HS-27A (cell line): ENCODE data around the gene SLC43A1.
"Not testable (repeated sequence)": the region's sequence is repeated elsewhere in the genome, so short reads cannot be mapped to it uniquely, and the experiment has no call there.

Experiments
- DNase-seq: peaks from one replicate; pipeline ENCODE4 v3.0.0-alpha.2; 2012; ENCODE audit warnings: low read depth, missing footprints

SLC43A1 gene

DNA sequence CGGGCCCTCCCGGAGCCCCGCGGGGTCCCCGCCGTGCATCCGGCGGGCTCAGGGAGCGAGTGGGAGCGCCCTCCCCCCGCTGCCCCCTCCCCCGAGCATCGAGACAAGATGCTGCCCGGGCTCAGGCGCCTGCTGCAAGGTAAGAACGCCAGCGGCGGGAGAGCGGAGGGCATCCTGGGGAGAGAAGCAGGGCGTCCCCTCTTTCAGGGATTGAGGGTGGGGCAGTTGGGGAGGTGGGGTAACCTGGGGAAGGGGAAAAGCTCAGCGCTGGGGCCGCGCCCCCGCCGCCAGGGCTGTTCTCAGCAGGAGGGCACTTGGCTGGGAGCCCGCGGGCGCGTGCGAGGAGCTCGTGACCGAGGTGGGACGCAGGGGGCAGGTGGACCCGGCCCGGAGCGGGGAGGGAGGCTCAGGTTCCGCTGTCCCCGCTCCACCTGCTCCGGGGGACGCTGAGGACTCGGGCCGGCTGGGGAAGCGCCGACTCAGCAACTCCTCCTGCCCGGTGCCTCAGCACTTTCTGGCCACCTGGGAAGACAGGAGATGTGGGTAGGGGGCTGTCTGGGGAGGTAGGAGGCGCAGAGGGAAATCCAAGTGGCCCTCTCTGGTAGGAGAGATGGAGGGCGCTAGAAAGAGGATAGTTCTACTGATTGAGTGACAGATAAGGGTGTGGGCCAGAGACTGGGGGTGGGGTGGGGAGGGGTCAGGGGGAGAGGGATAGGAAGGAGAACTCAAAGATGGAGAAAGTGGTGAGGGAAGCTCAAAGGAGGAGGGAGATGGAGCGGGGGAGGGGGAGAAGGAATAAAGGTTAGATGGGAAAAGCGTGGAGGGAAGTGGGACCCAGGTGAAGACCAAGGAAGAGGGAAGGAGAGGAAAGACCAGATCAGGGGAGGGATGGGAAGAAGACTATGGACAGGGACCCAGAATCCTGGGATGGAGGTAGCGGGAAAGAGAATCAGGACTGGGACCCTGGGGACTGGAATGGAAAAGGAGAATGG, 54.4 kb downstream of the SLC43A1 start:
- DNase-seq: no peak

DNA sequence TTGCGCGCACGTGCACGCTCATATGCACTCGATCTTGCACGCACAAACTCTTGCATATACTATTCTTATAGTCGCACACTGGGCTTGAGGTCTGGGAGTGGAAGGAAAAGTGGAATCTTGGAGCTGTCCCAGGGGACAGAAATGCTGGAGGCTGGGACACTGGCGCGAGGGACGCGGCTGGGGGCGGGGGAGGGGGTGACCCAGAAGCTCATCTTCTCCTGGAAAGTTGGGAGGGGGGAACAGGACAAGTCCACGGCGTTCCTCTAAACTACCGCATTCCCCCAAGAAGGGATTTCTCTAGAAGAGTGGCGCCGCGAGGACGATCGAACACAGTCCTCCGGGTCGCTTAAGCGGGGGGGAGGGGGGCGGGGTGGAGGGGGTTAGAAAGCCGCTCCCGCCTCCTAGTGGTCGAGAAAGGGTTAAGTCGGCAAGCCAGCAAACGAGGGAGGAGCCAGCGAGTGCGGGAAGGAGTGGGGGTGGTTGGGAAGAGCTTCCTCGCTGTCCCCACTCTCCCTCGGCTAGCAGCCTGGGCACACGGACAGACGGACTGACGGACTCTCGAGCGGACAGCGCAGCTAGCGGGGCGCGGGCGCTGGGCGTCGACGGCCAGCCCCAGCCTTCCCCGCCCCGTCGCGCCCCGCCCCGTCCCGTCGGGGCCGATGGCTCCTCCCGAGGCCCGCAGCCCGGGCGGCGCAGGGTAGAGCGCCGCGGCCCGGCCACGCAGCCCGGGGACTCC, 55.3 kb downstream of the SLC43A1 start, which contains the start of gene RTN4RL2:
RTN4RL2 (plus strand) TSS at position 507 of the 736 bp plus-strand sequence. CDS start 338 bp downstream, outside the sequence.
- DNase-seq: no peak

DNA sequence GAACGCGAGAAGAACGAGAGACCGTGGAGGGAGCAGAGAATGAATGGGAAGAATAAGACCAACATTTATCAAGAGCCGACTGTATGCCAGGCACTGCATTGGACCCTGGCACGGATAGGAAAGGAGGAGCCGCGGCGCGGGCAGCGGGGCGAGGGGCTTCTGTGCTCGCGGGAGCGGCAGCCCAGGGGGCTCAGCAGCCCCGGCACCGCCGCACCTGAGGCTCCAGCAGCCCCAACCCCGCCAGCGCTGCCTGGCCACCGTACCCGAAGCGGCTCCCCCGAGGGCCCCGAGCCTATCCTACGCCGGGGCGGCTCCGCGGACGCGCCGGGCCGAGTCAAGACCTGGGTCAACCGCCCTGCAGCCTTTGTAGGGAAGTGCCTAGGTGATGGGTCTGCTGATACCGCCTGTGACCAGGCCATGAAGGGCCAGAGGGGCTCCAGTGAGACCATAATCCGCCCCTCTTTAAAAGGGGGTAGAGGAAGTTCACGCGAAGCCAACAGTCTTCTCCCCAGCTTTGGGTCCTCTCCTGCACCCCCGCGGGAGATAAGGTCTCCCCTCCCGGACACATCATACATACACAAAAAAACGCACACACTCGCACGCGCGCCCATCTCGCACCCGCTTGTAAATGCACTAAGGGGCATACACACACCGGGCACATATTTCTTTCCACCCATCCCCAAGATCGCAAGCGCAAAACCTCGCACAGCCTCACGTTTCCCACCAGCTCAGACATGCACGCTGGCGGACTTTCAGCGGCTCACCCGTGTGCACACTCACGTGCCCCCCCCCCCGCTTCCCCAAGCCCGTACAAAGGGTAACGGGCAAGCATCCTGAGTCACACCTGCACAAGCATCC, 56.1 kb downstream of the SLC43A1 start:
- no peak for DNase-seq

DNA sequence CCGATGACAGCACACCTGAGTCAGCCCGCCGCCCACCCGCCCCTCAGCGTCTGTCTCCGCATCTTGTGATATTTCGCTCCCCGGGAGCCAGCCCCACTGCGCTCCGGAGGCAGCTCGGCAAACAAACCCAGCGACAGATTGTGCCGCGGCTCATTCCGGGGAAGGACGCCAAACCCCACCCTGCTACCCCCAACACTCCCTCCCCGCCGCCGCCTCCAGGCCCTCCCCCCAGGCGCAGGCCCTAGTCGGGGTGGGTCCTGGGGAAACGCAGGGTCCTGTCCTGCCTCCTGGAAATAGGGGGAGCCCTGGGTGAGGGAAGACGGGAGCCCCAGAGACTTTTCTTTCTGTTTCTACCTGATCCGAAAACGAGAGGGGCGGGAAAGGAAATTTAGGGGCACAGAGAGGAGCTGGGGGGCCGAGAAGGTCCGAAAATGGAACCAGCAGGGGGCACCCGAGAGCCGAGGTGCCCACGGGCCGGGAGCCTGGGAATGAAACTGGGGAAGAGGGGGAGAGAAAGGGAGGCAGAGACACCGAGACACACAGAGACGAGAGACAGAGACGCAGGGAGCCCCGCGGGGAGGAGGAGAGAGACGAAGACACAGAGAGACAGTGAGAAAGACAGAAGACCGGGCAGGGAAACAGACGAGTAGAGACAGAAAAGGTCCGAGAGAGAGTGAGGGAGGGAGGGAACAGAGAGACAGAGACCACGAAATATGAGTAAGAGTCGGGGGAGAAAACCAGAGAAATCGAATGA, 56.9 kb downstream of the SLC43A1 start:
- DNase-seq: no peak

DNA sequence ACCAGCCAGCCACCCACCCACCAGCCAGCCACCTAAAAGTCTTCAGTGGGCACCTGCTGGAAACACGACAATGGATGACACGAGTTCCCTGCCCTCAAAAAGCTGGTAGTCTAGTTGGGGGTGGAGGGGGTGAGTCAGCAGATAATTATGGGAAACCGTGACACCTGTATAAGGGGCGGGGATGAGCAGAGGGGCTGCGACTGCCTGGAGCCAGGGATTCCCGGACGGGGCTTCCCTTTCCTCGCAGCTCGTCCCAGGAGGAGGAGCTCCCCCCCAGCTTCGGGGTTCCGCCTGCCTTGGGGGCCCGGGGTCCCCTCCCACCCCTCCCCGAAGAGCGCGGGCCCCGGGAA, 57.5 kb downstream of the SLC43A1 start:
- no peak for DNase-seq

DNA sequence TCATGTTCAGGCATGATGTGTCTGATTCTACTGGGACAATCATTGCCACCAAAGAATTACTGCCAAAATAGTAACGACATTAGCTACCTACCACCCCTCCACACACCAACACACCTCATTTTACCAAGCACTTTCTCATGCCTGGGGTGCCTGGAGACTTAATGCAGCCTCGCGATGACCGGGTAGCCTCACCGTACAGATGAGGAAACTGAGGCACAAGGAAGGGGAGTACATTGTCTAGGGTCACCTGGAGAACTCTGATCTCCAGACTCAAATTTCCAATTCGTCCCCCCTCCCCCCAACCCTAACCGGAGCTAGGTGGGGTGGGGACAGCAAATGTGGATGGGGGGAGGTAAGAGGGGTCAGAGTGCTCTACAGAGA, 57.9 kb downstream of the SLC43A1 start:
- DNase-seq: no peak

DNA sequence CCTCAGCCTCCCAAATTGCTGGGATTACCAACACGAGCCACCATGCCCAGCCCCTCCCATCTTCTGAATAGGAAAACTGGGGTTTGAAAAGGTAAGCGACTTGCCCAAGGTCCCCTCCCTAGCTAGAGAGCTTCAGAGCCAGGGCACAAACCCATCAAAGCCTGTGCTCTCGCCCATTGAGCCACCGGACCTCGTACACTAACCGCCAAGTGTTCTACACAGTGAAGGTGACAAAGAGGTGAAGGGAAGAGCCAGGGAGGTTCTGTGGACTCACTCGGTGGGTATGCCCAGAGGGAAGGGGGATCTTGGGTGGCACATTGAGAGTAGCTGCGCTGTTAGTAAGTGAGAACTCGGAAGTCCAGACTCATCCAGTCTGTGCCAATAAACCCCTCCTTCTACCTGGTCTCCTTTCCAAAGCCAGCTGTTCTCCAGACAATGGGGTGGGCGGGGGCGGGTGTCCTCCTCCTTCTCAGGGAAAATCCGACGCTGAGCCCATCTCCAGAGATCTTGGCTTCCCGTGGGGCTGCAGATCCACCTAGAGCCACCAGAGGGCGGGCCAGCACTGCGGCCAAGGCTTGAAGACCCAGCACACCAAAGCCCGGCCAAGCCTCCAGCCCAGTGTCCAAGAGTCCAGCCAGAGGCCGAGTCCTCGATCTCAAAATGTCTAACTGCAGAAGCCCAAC, 58.4 kb downstream of the SLC43A1 start:
- DNase-seq: peak; percentile 61

DNA sequence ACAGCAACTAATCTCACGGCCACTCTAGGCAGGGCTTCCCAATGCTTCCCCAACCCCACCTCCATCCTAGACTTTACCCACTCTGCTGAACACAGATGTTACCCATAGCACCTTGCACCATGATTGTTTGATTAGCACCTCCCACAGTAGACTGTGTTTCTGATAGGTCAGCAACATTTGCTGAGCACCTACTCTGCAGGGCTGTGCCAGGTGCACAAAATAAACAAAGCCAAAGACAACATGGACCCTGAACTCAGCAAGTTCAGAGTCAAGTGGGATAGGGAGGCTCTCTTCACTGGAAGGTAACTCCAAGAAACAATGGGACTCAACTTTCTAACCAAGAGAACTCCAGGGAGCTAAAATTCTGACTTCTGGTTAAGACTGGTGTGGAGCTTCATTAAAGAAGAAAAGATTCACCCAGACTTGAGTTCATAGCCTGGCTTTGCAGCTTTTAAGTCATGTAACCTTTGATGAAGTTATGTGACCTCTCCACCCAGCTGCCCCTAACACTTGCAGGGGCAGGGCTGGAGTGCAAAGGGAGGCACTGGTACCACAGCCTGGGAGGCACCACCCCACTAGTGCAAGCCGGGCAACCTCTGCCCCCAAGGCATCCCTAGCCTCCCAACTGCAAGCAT, 61.8 kb downstream of the SLC43A1 start:
- DNase-seq: no peak

DNA sequence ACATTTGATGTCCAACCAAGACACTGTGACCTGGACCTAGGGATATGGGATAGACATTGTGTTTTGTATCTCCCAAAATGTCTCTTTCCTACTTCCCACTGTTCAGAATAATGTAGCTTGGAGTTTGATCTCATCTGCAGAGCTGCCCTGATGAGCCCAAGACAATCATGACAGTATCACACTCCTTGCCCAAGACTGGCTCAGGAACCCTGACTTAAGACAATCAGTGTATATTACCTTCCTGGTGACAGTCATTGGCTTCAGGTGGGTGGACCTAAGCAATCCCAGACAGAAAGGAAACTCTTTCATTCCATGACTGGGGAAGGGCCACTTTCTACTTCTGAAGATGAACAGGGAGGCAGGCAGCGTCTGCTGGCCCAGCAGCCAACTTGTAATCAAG, 69.4 kb downstream of the SLC43A1 start:
- DNase-seq: no peak

DNA sequence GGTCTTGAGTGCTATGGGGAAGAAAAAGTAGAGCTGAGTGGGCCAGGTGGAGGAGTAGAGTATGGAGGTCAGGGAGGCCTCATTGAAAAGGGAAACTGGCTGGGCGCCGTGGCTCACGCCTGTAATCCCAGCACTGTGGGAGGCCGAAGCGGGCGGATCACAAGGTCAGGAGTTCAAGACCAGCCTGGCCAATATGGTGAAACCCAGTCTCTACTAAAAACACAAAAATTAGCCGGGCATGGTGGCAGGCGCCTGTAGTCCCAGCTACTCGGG, 70.4 kb downstream of the SLC43A1 start:
- DNase-seq: not testable (repeated sequence)

DNA sequence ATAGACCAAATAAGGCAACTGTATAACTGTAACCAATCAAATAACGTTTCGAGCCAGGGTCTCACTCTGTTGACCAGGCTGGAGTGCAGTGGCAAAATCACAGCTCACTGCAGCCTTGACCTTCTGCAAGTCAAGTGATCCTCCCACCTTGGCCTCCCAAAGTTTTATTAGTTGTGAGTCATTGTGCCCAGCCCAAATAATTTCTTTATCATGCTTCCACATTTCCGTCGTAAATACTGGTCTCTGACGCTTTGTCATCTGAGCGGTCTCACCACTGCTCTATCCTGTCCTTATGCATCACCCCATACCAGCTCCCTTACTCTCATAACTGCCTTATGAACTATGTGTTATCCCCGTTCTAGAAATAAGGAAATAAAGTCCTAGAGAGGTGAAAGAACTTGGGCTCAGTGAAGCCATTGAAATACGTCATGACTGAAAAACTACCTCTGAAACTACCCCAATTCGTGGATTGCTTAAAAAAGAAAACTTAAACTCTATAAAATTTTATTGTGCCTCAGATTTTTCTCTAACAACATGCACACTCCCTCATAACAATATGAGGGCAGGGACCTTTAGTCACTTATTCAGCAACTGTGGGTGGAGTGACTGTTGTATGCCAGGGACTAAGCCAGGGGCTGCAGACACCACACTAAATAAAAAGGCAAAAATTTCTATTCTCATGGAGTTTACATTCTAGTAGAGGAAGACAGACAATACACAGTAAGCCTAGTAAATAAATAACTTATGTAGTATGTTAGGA, 71.0 kb downstream of the SLC43A1 start:
- no peak for DNase-seq

DNA sequence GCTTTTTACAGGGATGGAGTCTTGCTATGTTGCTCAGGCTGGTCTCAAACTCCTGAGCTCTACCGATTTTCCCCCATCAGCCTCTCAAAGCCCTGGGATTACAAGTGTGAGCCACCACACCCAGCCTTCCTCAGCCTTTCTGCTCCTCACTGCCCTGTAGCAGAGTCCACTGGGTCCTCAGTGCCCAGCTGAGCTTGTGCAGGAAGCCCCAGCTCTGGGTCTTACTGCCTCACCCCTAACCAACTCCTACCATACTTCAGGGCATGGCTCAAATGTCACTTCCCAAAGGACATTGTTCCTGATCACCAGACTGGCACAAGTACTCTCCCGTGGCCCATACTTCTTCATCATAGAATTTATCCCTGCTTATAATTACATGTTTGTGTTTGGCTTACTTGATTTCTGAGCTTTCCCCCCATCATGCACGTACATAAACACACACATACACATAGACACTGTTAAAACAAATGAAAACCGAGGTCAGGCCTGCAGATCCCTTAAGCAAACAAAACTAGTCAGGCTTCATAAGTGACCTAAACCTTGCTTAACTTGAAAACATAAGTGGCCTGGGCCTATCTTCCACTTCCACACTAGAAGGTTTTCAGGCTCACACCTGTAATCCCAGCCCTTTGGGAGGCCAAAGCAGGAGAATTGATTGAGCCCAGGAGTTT, 74.6 kb downstream of the SLC43A1 start:
- no peak for DNase-seq

DNA sequence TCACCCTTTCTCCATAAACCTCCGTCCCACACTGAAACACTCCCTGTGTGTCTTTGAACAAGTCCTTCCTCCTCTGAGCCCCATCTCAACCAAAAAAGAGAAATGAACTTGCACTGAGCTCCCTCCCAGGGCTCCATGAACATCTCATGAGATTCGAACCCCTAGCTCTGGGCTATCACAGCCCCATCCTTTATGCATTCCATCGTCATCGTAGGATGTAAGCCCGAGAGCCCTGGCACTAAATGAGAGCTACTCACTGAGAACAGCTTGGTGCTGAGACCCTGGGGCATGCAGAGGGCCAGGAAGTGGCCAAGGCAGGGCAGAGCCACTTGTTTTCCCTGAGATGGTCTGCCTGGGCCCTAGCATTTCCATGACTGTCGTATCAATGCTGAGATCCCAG, 75.7 kb downstream of the SLC43A1 start:
- DNase-seq: no peak

DNA sequence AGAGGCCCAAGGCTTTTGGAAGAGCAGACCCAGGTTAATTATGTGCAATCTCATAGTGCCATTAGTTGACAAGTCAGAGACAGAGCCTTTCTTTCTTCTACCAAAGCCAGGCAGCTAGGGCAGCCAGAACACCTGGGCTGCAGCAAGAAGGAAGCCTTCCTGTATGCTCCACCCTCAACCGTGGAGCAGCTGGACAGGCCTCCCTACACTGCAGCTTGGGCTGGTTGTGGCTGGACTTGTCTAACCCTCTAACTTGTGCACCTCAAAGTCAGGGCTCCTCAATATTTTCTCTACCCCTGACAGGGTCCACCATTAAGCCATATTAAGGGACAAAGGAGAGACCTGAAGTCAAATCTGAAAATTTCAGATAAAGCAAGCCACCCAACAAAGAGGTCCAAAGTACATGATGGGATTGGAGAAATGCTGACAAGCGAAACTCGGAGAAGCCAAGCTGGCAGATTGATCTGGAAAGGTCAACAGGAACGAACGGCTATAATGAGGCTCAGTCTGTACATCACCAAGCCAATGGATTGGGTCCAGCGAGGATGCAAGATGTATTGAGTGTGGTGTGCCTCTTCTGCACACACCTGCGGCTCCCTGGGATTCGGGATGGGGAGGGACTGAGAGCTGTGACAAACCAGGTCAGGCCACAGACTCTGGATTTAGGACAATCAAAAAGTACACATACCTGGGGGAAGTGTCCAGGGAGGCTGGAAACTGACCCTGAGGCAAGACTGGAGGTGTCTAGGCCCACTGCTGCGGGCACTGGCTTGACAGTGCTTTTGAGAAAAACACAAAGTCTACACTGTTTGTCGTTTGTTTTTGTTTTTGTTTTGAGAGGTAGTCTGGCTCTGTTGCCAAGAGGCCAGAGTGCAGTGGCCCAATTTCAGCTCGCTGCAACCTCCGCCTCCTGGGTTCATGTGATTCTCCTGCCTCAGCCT, 76.9 kb downstream of the SLC43A1 start:
- DNase-seq: no peak

DNA sequence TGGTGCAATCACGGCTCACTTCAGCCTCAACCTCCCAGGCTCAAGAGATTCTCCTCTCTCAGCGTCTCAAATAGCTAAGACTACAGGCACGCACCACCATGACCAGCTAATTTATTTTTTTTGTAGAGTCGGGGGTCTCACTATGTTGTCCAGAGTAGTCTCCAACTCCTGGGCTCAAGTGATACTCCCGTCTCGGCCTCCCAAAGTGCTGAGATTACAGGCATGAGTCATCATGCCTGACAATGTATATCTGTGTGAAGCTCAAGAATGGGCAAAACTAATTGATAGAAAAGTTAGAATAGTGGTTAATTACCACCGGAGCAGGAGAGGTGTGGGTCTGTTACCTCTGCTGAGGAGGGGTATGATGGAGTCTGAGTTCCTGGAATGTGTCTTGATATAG, 79.5 kb downstream of the SLC43A1 start:
- DNase-seq: no peak

DNA sequence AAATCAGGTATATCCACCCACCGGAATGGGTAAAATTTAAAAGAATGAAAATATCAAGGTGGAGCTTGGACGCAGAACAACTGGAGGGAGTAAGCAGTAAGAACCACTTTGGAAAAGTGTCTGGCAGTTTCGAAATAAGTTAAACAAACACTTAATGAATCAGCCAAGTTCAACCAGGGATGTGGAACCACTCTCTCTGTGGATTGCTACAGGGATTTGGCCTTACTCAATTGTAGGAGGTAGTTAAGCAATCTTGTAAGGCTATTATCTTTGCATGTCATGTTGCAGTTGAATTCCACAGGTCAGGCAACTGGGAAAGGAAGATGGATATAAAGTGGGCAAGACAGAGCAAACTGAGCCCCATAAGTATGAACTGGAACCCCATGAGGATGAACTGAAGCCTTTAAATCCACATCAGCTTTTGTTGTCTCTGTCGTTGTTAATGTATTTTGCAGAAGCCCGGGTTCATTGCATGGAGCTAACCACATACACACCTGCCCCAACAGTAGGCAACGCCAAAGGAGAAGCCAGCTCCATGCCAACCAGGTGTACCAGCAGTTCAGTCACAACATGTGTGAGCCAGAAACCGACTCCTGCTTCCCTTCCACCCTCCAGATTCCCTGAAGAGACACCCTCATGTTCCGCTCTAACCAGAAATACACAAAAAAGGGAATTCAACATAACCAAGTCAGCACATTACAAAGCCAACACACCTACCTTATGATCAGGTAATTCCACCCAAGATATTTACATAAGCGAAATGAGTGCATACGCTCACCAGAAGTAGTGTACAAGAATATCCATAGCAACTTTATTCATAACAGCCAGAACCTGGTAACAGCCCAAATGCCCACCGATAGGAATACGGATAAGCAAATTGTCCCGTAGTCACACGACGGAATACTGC, 80.6 kb downstream of the SLC43A1 start:
- DNase-seq: no peak
